ENCODE results near the gene FADS2. TPM values are rescaled to one million over a fixed set of nuclear protein-coding genes. Genes with fewer than 3 reads are reported as not detected.

Gene FADS2
- total RNA-seq, 1 experiment from 2014 or later: 514 TPM

DNA sequence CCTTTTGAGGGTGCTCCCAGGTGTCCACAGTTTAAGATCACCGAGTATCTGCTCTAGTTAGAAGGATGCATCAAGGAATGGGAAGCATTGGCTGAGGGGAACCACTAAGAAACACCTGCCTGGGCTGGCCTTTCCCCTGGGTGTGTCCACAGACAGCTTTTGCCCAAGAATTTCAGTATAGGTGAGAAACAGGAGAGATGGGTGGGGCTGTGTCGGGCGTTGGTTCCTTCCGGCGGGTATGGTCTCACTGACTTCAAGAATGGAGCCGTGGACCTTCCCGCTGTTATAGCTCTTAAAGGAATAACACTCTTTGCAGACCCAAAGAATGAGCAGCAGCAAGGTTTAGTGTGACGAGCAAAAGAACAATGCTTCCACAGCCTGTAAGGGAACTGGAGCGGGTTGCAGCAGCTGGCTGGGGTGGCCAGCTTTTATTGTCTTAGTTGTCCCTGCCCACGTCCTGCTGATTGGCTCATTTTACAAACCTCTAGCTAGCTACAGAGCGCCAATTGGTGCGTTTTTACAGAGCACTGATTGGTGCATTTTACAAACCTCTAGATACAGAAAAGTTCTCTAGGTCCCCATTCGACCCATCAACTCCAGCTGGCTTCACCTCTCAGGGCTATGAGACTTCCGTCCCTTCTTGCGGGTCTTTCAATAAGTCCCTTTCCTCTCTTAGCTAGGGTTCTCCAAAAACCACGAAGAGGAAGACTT, 13.7 kb upstream of the FADS2 start:
- no peaks in the 10 kb centered on the region for H3K9me3 ChIP-seq (ENCODE audit: insufficient read depth, low read depth)
- H3K4me3 ChIP-seq: peak overlapping the region; percentile 95
- H3K4me1 ChIP-seq (replicated peaks; ENCODE audit: insufficient read depth): peaks cover 20% of the 10 kb centered on the region
- ChIA-PET POLR2A (ENCODE audit: unreplicated experiment) (interaction anchor here (0.5 to 1.2 kb wide), 12 partner anchors 13 to 934 kb away, joined by 3 to 22 read pairs (median 4); partner anchors contain the start of gene FADS2), CTCF (interaction anchor here (0.8 to 2.1 kb wide), 4 partner anchors 15 to 268 kb away, joined by 3 to 13 read pairs (median 5); no protein-coding TSS in a partner anchor)
- H4K20me1 ChIP-seq (ENCODE audit: insufficient read depth): no peaks in the 10 kb centered on the region
- no peaks in the 10 kb centered on the region for H3K9me2 ChIP-seq (ENCODE audit: insufficient read depth)
- intact Hi-C loops (cut with micrococcal nuclease; ENCODE audit: unreplicated experiment): no loop called here
- no peaks in the 10 kb centered on the region for H3K27me3 ChIP-seq (ENCODE audit: insufficient read depth, low read depth)
- peaks cover 50% of the 10 kb centered on the region; the same call in 1 of the 2 replicates for H3F3A ChIP-seq (ENCODE audit: insufficient read depth, low read depth)
- peaks cover 31% of the 10 kb centered on the region for H3K79me2 ChIP-seq (ENCODE audit: low read depth)
- peak in 1 of 2 experiments; percentile 51 for DNase-seq
- peak overlapping the region; percentile 75 for H3K27ac ChIP-seq
- H3K4me2 ChIP-seq: peak overlapping the region; percentile 75
- TSS peak; percentile 62 for BruUV-seq (replicated peaks)
- peak overlapping the region; percentile 77 for H2AFZ ChIP-seq
- TF ChIP-seq CTCF (conservative IDR thresholded peaks at IDR 0.05) (no peak), EZH2 (IDR thresholded peaks at IDR 0.05; ENCODE audit: low read depth) (no peak)
- H3K36me3 ChIP-seq (ENCODE audit: low read depth): peaks cover 33% of the 10 kb centered on the region

GRCh38 chr11:61814958-61815789, 12.9 kb upstream of the FADS2 start:
- TF ChIP-seq EZH2 (IDR thresholded peaks at IDR 0.05; ENCODE audit: low read depth) (no peak), CTCF (conservative IDR thresholded peaks at IDR 0.05) (no peak)
- intact Hi-C loops (cut with micrococcal nuclease; ENCODE audit: unreplicated experiment): loop anchor here (1.0 kb wide), 1 partner anchor 152 kb away; the partner anchor contains the start of gene FTH1
- H3K27me3 ChIP-seq (ENCODE audit: insufficient read depth, low read depth): no peaks in the 10 kb centered on the region
- DNase-seq: peak; percentile 97 to 99
- POLR2A ChIA-PET (ENCODE audit: unreplicated experiment): interaction anchor here (0.5 to 1.2 kb wide), 20 partner anchors 13 to 956 kb away, joined by 3 to 22 read pairs (median 4); partner anchors contain the start of genes FADS2 and TAF6L
- H3K27ac ChIP-seq: peak overlapping the region; percentile 80
- no peaks in the 10 kb centered on the region for H4K20me1 ChIP-seq (ENCODE audit: insufficient read depth)
- H3K4me1 ChIP-seq (replicated peaks; ENCODE audit: insufficient read depth): peaks cover 28% of the 10 kb centered on the region
- CTCF ChIA-PET: interaction anchor here (0.8 to 2.1 kb wide), 4 partner anchors 14 to 267 kb away, joined by 3 to 13 read pairs (median 5); no protein-coding TSS in a partner anchor
- H3K9me2 ChIP-seq (ENCODE audit: insufficient read depth): no peaks in the 10 kb centered on the region
- peaks cover 31% of the 10 kb centered on the region for H3K79me2 ChIP-seq (ENCODE audit: low read depth)
- peak overlapping the region; percentile 95 for H3K4me3 ChIP-seq
- peaks cover 25% of the 10 kb centered on the region for H3K36me3 ChIP-seq (ENCODE audit: low read depth)
- H3K9me3 ChIP-seq (ENCODE audit: insufficient read depth, low read depth): no peaks in the 10 kb centered on the region
- H2AFZ ChIP-seq: peak overlapping the region; percentile 89
- BruUV-seq (replicated peaks): TSS peak; percentile 72
- peak overlapping the region; percentile 75 for H3K4me2 ChIP-seq
- H3F3A ChIP-seq (ENCODE audit: insufficient read depth, low read depth): peaks cover 56% of the 10 kb centered on the region
